Measurements from ENCODE around the gene PSORS1C1. TPM values are rescaled to one million over a fixed set of nuclear protein-coding genes. Genes with fewer than 3 reads are reported as not detected.
A peak's percentile ranks its signal among the peaks of the same experiment; 100 is the strongest.

Gene PSORS1C1
- total and polyA plus RNA-seq, 2 of the 4 experiments (the other 2 are of a cell fraction): 0.36 to 1.1 TPM

- H3K27ac ChIP-seq (ENCODE audit: insufficient read depth, low read length): no peak overlapping the region
- CTCF ChIA-PET: no interaction called here
- no peak overlapping the region for H3K14ac ChIP-seq (replicated peaks; ENCODE audit: low read depth, low read length)
- no peaks in the 10 kb centered on the region for H3K36me3 ChIP-seq (ENCODE audit: control insufficient read depth, insufficient read depth, low read length)
- H3K4me3 ChIP-seq (ENCODE audit: insufficient read depth, low read depth, low read length): no peak overlapping the region
- POLR2A ChIA-PET (ENCODE audit: unreplicated experiment): no interaction called here
- H4K5ac ChIP-seq (ENCODE audit: low read depth, low read length): no peak overlapping the region
- H3K9me1 ChIP-seq (ENCODE audit: insufficient read depth, low read length): no peaks in the 10 kb centered on the region
- peaks cover 4% of the 10 kb centered on the region for H3K27me3 ChIP-seq (ENCODE audit: control insufficient read depth, insufficient read depth, low read length)
- ATAC-seq (ENCODE audit: low read depth) (no peak), DNase-seq (no peak)
- no peak overlapping the region for H2AK5ac ChIP-seq (ENCODE audit: low read depth, low read length)
- H2AFZ ChIP-seq (replicated peaks; ENCODE audit: low read length, poor library complexity): no peak overlapping the region
- no TSS peak for BruUV-seq (replicated peaks)
- dilution Hi-C loops (cut with HindIII; ENCODE audit: low sequenced_read_pairs, unreplicated experiment): no loop called here
- no peaks in the 10 kb centered on the region for H3K4me1 ChIP-seq (ENCODE audit: control insufficient read depth, insufficient read depth, low read length)
- H3K4ac ChIP-seq (ENCODE audit: low read depth, low read length): no peak overlapping the region
- H3K9ac ChIP-seq (ENCODE audit: low read depth, low read length): no peak overlapping the region
- WGBS, 2 experiments (ENCODE audit: extremely low coverage in 2 of 2, insufficient read length in 1 of 2): no CpG with 5 or more reads among the region's 4 CpGs
- H3K56ac ChIP-seq (ENCODE audit: extremely low read depth, insufficient read depth, low read length): no peak overlapping the region
- no peaks in the 10 kb centered on the region for H3K79me1 ChIP-seq (ENCODE audit: low read depth in 1 of 2, low read length in 2 of 2)
- no peak overlapping the region for H4K8ac ChIP-seq (ENCODE audit: low read depth in 2 of 2, low read length in 2 of 2)
- no peaks in the 10 kb centered on the region for H3K9me3 ChIP-seq (ENCODE audit: control insufficient read depth, insufficient read depth, low read length)
- no peak overlapping the region for H2BK120ac ChIP-seq (ENCODE audit: low read depth, low read length)
- no peak overlapping the region for H3K23ac ChIP-seq (ENCODE audit: low read depth, low read length)
- no peak overlapping the region for H3K4me2 ChIP-seq (ENCODE audit: low read depth, low read length)
- H2BK5ac ChIP-seq (ENCODE audit: low read depth, low read length, poor library complexity, severe bottlenecking): no peak overlapping the region
- in situ Hi-C loops (cut with MboI; ENCODE audit: low sequenced_read_pairs): loop anchor here (25.0 kb wide), 1 partner anchor 611 kb away; the partner anchor contains the start of gene HLA-E
- H4K20me1 ChIP-seq (ENCODE audit: insufficient read depth, low read length): no peaks in the 10 kb centered on the region
- intact Hi-C loops (cut with micrococcal nuclease): no loop called here
- H3K18ac ChIP-seq (ENCODE audit: low read depth, low read length): no peak overlapping the region
- no peak overlapping the region for H4K91ac ChIP-seq (ENCODE audit: insufficient read depth, low read depth, low read length)
- H2BK15ac ChIP-seq (ENCODE audit: low read depth, low read length): no peak overlapping the region
- H2BK20ac ChIP-seq (ENCODE audit: low read depth, low read length): no peak overlapping the region
- TF ChIP-seq MAFK (IDR thresholded peaks at IDR 0.05; ENCODE audit: low read depth, low read length) (peak; percentile 36; the same call in 1 of the 2 replicates), NFE2L2 (IDR thresholded peaks at IDR 0.05; ENCODE audit: low read depth, low read length) (peak; percentile 83), MXI1 (IDR thresholded peaks at IDR 0.05; ENCODE audit: borderline replicate concordance, low read depth, low read length) (no peak)
- H2AK9ac ChIP-seq (replicated peaks; ENCODE audit: low read depth, low read length, poor library complexity): no peak overlapping the region
Measured at GRCh38 chr6:31098449-31098938, 16.1 kb upstream of the PSORS1C1 start.
